Activated B cell treated with CpG ODN at 0.5 μM for 24 hours (primary cell): ENCODE results near the gene AFF3. TPM values are rescaled to one million over a fixed set of nuclear protein-coding genes. Genes with fewer than 3 reads are reported as not detected.
A peak's percentile ranks its signal among the peaks of the same experiment; 100 is the strongest.

Experiments used
- ATAC-seq: fragments of 200-7000 bp; cut with Tn5 transposase; one replicate; pipeline ENCODE4 v1.10.0; 2021; ENCODE audit warnings: low read depth, mild to moderate bottlenecking, moderate library complexity
- CTCF ChIA-PET: fragments of 350-600 bp; sonication (Branson Sonifier 250); formaldehyde crosslinking; loops from one replicate; lab custom pipeline; 2021; ENCODE audit warnings: antibody characterized with exemption; lab: Charles Lee
- POLR2A ChIA-PET: fragments of 350-600 bp; sonication (Branson Sonifier 250); formaldehyde crosslinking; loops from one replicate; lab custom pipeline; 2021; ENCODE audit warnings: antibody characterized with exemption; lab: Charles Lee
- DNase-seq: peaks from one replicate; pipeline ENCODE4 v3.0.0; 2022
- H3K27ac Mint-ChIP-seq: one replicate; pipeline ENCODE4 v1.8.0; 2020; ENCODE audit warnings: mixed read lengths
- H3K27me3 Mint-ChIP-seq: one replicate; pipeline ENCODE4 v1.8.0; 2021; ENCODE audit warnings: mixed read lengths
- H3K36me3 Mint-ChIP-seq: one replicate; pipeline ENCODE4 v1.8.0; 2021; ENCODE audit warnings: low read depth, mixed read lengths
- H3K4me1 Mint-ChIP-seq: one replicate; pipeline ENCODE4 v1.8.0; 2021; ENCODE audit warnings: mixed read lengths
- H3K4me3 Mint-ChIP-seq: one replicate; pipeline ENCODE4 v1.8.0; 2020; ENCODE audit warnings: mild to moderate bottlenecking, mixed read lengths
- H3K9me3 Mint-ChIP-seq: one replicate; pipeline ENCODE4 v1.8.0; 2020; ENCODE audit warnings: mixed read lengths
- CTCF ChIP-seq: fragments of 200-600 bp; IDR thresholded peaks from one replicate; pipeline ENCODE4 v1.8.0; 2022; ENCODE audit warnings: antibody characterized with exemption, mild to moderate bottlenecking
- intact Hi-C: fragments of 100-400 bp; cut with micrococcal nuclease; formaldehyde crosslinking; loops from one replicate; pipeline ENCODE4 v1.15.1; 2024
- total RNA-seq: library from RNA; stranded (reverse); gene quantifications from 2 replicates; pipeline ENCODE4 v1.2.3, GENCODE V29; 2022

Gene AFF3
- total RNA-seq, 1 donor from 2014 or later = 271 TPM

GRCh38 chr2:99659874-99660273 lies 482.5 kb downstream of the AFF3 start:
- DNase-seq = no peak
- ChIA-PET POLR2A (no interaction called here), CTCF (no interaction called here)
- Mint-ChIP-seq H3K9me3 (no peaks in the 10 kb centered on the region), H3K4me1 (no peaks in the 10 kb centered on the region), H3K4me3 (no peak overlapping the region), H3K27ac (no peak overlapping the region), H3K27me3 (no peaks in the 10 kb centered on the region), H3K36me3 (peaks cover 86% of the 10 kb centered on the region)
- no peak for ATAC-seq
- intact Hi-C loops = no loop called here
- no peak for TF ChIP-seq CTCF

- TF ChIP-seq CTCF = no peak
- H3K27ac Mint-ChIP-seq = no peak overlapping the region
- H3K4me1 Mint-ChIP-seq = no peaks in the 10 kb centered on the region
- ATAC-seq (no peak), DNase-seq (no peak)
- CTCF ChIA-PET = no interaction called here
- H3K4me3 Mint-ChIP-seq = no peak overlapping the region
- no peaks in the 10 kb centered on the region for H3K9me3 Mint-ChIP-seq
- peaks cover 84% of the 10 kb centered on the region for H3K36me3 Mint-ChIP-seq
- no peaks in the 10 kb centered on the region for H3K27me3 Mint-ChIP-seq
- POLR2A ChIA-PET = no interaction called here
- intact Hi-C loops = no loop called here
These were observed 484.6 kb downstream of the AFF3 start for GRCh38 chr2:99657691-99658258.

GRCh38 chr2:99656994-99657393 lies 485.4 kb downstream of the AFF3 start:
- no peak for TF ChIP-seq CTCF

GRCh38 chr2:99653433-99653832 lies 489.0 kb downstream of the AFF3 start:
- ChIA-PET POLR2A (no interaction called here), CTCF (no interaction called here)
- intact Hi-C loops = no loop called here
- no peaks in the 10 kb centered on the region for H3K27me3 Mint-ChIP-seq
- ATAC-seq (no peak), DNase-seq (no peak)
- no peak for TF ChIP-seq CTCF
- H3K27ac Mint-ChIP-seq = no peak overlapping the region
- no peaks in the 10 kb centered on the region for H3K4me1 Mint-ChIP-seq
- no peak overlapping the region for H3K4me3 Mint-ChIP-seq
- H3K36me3 Mint-ChIP-seq = peaks cover 81% of the 10 kb centered on the region
- H3K9me3 Mint-ChIP-seq = no peaks in the 10 kb centered on the region

More at GRCh38 chr2:99656994-99657393, 485.4 kb downstream of the AFF3 start:
- peaks cover 87% of the 10 kb centered on the region for H3K36me3 Mint-ChIP-seq
- H3K4me3 Mint-ChIP-seq = no peak overlapping the region
- H3K27me3 Mint-ChIP-seq = no peaks in the 10 kb centered on the region
- intact Hi-C loops = no loop called here
- no peaks in the 10 kb centered on the region for H3K9me3 Mint-ChIP-seq
- H3K27ac Mint-ChIP-seq = peak overlapping the region; percentile 54
- no peak for ATAC-seq
- no peaks in the 10 kb centered on the region for H3K4me1 Mint-ChIP-seq
- ChIA-PET CTCF (interaction anchor here (2.0 kb wide), 1 partner anchor 98 kb away, joined by 5 read pairs; no protein-coding TSS in a partner anchor), POLR2A (no interaction called here)
- no peak for DNase-seq

- TF ChIP-seq CTCF = no peak
- intact Hi-C loops = no loop called here
These were observed 489.5 kb downstream of the AFF3 start for GRCh38 chr2:99652862-99653261.

More at GRCh38 chr2:99652862-99653261, 489.5 kb downstream of the AFF3 start:
- Mint-ChIP-seq H3K4me1 (no peaks in the 10 kb centered on the region), H3K27me3 (no peaks in the 10 kb centered on the region), H3K27ac (peak overlapping the region; percentile 31), H3K36me3 (peaks cover 82% of the 10 kb centered on the region), H3K4me3 (no peak overlapping the region), H3K9me3 (no peaks in the 10 kb centered on the region)
- no peak for ATAC-seq
- DNase-seq = no peak
- CTCF ChIA-PET = no interaction called here
- POLR2A ChIA-PET = no interaction called here
